Measurements from ENCODE around the gene FGF14.

DNA sequence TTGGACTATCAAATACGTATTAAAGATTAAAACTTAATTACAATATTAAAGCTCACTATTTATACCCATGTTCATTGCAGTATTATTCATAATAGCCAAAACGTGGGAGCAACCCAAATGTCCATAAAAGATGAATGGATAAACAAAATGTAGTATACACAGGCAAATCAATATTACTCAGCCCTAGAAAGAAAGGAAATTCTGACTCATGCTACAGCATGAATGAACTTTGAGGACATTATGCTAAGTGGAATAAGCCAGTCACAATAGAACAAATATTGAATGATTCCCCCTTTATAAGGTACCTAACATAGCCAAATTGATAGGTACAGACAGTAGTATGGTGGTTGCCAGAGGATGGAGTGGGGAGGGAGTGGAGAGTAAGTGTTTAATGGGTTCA is 457.3 kb downstream of the FGF14 start:
- TF ChIP-seq, protein P1, sequence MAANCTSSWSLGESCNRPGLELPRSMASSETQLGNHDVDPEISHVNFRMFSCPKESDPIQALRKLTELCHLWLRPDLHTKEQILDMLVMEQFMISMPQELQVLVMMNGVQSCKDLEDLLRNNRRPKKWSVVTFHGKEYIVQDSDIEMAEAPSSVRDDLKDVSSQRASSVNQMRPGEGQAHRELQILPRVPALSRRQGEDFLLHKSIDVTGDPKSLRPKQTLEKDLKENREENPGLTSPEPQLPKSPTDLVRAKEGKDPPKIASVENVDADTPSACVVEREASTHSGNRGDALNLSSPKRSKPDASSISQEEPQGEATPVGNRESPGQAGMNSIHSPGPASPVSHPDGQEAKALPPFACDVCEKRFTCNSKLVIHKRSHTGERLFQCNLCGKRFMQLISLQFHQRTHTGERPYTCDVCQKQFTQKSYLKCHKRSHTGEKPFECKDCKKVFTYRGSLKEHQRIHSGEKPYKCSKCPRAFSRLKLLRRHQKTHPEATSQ (tag by site-specific recombination; IDR thresholded peaks at IDR 0.05): no peak
- TF ChIP-seq, protein P2, sequence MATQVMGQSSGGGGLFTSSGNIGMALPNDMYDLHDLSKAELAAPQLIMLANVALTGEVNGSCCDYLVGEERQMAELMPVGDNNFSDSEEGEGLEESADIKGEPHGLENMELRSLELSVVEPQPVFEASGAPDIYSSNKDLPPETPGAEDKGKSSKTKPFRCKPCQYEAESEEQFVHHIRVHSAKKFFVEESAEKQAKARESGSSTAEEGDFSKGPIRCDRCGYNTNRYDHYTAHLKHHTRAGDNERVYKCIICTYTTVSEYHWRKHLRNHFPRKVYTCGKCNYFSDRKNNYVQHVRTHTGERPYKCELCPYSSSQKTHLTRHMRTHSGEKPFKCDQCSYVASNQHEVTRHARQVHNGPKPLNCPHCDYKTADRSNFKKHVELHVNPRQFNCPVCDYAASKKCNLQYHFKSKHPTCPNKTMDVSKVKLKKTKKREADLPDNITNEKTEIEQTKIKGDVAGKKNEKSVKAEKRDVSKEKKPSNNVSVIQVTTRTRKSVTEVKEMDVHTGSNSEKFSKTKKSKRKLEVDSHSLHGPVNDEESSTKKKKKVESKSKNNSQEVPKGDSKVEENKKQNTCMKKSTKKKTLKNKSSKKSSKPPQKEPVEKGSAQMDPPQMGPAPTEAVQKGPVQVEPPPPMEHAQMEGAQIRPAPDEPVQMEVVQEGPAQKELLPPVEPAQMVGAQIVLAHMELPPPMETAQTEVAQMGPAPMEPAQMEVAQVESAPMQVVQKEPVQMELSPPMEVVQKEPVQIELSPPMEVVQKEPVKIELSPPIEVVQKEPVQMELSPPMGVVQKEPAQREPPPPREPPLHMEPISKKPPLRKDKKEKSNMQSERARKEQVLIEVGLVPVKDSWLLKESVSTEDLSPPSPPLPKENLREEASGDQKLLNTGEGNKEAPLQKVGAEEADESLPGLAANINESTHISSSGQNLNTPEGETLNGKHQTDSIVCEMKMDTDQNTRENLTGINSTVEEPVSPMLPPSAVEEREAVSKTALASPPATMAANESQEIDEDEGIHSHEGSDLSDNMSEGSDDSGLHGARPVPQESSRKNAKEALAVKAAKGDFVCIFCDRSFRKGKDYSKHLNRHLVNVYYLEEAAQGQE (tag by site-specific recombination; IDR thresholded peaks at IDR 0.05): no peak
- TF ChIP-seq ZNF660 (tag by site-specific recombination; IDR thresholded peaks at IDR 0.05): no peak
- no peak for TF ChIP-seq ZNF501 (tag by site-specific recombination; IDR thresholded peaks at IDR 0.05)
- no peak for TF ChIP-seq SP7 (tag by site-specific recombination; IDR thresholded peaks at IDR 0.05)
- TF ChIP-seq, protein P3, sequence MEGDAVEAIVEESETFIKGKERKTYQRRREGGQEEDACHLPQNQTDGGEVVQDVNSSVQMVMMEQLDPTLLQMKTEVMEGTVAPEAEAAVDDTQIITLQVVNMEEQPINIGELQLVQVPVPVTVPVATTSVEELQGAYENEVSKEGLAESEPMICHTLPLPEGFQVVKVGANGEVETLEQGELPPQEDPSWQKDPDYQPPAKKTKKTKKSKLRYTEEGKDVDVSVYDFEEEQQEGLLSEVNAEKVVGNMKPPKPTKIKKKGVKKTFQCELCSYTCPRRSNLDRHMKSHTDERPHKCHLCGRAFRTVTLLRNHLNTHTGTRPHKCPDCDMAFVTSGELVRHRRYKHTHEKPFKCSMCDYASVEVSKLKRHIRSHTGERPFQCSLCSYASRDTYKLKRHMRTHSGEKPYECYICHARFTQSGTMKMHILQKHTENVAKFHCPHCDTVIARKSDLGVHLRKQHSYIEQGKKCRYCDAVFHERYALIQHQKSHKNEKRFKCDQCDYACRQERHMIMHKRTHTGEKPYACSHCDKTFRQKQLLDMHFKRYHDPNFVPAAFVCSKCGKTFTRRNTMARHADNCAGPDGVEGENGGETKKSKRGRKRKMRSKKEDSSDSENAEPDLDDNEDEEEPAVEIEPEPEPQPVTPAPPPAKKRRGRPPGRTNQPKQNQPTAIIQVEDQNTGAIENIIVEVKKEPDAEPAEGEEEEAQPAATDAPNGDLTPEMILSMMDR (tag by site-specific recombination; IDR thresholded peaks at IDR 0.05): no peak
- TF ChIP-seq ZNF629 (tag by site-specific recombination; IDR thresholded peaks at IDR 0.05): no peak
- no peak for TF ChIP-seq ZEB2 (tag by site-specific recombination; IDR thresholded peaks at IDR 0.05)
- TF ChIP-seq, protein P4, sequence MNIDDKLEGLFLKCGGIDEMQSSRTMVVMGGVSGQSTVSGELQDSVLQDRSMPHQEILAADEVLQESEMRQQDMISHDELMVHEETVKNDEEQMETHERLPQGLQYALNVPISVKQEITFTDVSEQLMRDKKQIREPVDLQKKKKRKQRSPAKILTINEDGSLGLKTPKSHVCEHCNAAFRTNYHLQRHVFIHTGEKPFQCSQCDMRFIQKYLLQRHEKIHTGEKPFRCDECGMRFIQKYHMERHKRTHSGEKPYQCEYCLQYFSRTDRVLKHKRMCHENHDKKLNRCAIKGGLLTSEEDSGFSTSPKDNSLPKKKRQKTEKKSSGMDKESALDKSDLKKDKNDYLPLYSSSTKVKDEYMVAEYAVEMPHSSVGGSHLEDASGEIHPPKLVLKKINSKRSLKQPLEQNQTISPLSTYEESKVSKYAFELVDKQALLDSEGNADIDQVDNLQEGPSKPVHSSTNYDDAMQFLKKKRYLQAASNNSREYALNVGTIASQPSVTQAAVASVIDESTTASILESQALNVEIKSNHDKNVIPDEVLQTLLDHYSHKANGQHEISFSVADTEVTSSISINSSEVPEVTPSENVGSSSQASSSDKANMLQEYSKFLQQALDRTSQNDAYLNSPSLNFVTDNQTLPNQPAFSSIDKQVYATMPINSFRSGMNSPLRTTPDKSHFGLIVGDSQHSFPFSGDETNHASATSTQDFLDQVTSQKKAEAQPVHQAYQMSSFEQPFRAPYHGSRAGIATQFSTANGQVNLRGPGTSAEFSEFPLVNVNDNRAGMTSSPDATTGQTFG (tag by site-specific recombination; IDR thresholded peaks at IDR 0.05; ENCODE audit: borderline replicate concordance): no peak
- TF ChIP-seq, protein P5, sequence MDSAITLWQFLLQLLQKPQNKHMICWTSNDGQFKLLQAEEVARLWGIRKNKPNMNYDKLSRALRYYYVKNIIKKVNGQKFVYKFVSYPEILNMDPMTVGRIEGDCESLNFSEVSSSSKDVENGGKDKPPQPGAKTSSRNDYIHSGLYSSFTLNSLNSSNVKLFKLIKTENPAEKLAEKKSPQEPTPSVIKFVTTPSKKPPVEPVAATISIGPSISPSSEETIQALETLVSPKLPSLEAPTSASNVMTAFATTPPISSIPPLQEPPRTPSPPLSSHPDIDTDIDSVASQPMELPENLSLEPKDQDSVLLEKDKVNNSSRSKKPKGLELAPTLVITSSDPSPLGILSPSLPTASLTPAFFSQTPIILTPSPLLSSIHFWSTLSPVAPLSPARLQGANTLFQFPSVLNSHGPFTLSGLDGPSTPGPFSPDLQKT (IDR thresholded peaks at IDR 0.05; ENCODE audit: borderline replicate concordance, low read depth, low read length): no peak
